ENCODE measurements around the gene ZNF610. TPM values are rescaled to one million over a fixed set of nuclear protein-coding genes. Genes with fewer than 3 reads are reported as not detected.

Gene ZNF610
- total and polyA plus RNA-seq, 2 of the 13 experiments (the other 11 are each of a cell fraction or from before 2014, with no cell fraction given) = 0.32 to 0.69 TPM

GRCh38 chr19:52296773-52297600 is 39.1 kb upstream of the ZNF610 start, which contains the start of gene ZNF480 (continued):
- TF ChIP-seq FOXK2 (IDR thresholded peaks at IDR 0.05) (no peak), PHF20 (CRISPR knock-in tag; IDR thresholded peaks at IDR 0.05) (peak; percentile 75), ZNF562 (CRISPR knock-in tag; IDR thresholded peaks at IDR 0.05; ENCODE audit: borderline replicate concordance) (no peak), HNF4A (CRISPR knock-in tag; IDR thresholded peaks at IDR 0.05) (no peak; the same call in 1 of the 2 replicates), ZNF235 (CRISPR knock-in tag; IDR thresholded peaks at IDR 0.05; ENCODE audit: borderline replicate concordance) (no peak), LRRFIP1 (CRISPR knock-in tag; conservative IDR thresholded peaks at IDR 0.05) (no peak), ELK4 (CRISPR knock-in tag; IDR thresholded peaks at IDR 0.05; ENCODE audit: borderline replicate concordance) (no peak), DBP (CRISPR knock-in tag; IDR thresholded peaks at IDR 0.05; ENCODE audit: not compliant biosample characterization) (no peak), RORA (CRISPR knock-in tag; IDR thresholded peaks at IDR 0.05) (no peak), ZHX2 (IDR thresholded peaks at IDR 0.05; ENCODE audit: low read depth) (no peak), ZHX2 (CRISPR knock-in tag; IDR thresholded peaks at IDR 0.05; ENCODE audit: borderline replicate concordance) (no peak), TCF12 (IDR thresholded peaks at IDR 0.05) (no peak), TCF12 (CRISPR knock-in tag; IDR thresholded peaks at IDR 0.05) (no peak), NKX3-1 (CRISPR knock-in tag; IDR thresholded peaks at IDR 0.05) (no peak), ZBTB21 (CRISPR knock-in tag; IDR thresholded peaks at IDR 0.05) (no peak), DPF2 (CRISPR knock-in tag; IDR thresholded peaks at IDR 0.05; ENCODE audit: borderline replicate concordance, low read depth) (no peak), ZNF543 (CRISPR knock-in tag; IDR thresholded peaks at IDR 0.05) (no peak), MTF2 (CRISPR knock-in tag; IDR thresholded peaks at IDR 0.05; ENCODE audit: borderline replicate concordance) (no peak), ZNF550 (CRISPR knock-in tag; IDR thresholded peaks at IDR 0.05; ENCODE audit: borderline replicate concordance) (no peak)

Measured in HepG2 (cell line).